NCI-H146 (cell line): ENCODE data around the gene FARS2.

Source experiments
- DNase-seq: peaks from one replicate; lab custom pipeline; 2025; lab: John Stamatoyannopoulos, UW

The FARS2 gene

GRCh38 chr6:5260661-5261544 lies at the start of gene FARS2, which contains the start of gene LYRM4:
TSS of gene FARS2 (plus strand) at chr6:5261513.
TSS of gene LYRM4 (minus strand) at chr6:5260950. CDS start at chr6:5260733, 217 bp downstream.
- DNase-seq: peak; percentile 93

GRCh38 chr6:5213836-5214235 lies 47.5 kb upstream of the FARS2 start:
- no peak for DNase-seq

DNA sequence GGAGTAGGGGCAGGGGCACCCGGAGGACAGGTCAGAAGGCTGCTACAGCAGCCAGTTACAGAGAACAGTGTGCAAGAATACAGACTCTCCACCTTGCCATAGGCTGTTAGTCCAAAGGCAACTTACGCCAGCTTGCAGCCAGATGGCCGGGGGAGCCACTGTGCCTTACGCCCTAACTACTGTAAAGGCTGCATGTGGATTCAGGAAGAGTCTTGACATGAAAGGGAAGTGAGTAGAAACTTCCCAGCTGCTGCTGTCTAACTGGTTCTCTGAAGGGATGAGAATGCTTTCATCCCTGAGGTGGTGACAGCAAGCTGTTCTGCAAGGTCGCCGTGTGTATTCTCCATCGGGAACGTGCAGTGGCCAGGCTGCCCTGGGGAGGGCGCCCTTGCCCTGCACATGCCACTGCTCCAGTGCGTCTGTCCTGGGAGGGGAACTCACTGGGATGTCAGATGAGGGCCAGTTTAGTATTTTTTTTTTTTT lies 46.7 kb upstream of the FARS2 start:
- no peak for DNase-seq

- DNase-seq: no peak
These were observed 46.2 kb upstream of the FARS2 start for GRCh38 chr6:5215159-5215558.

- no peak for DNase-seq
These were observed 45.5 kb upstream of the FARS2 start for GRCh38 chr6:5215799-5216198.

DNA sequence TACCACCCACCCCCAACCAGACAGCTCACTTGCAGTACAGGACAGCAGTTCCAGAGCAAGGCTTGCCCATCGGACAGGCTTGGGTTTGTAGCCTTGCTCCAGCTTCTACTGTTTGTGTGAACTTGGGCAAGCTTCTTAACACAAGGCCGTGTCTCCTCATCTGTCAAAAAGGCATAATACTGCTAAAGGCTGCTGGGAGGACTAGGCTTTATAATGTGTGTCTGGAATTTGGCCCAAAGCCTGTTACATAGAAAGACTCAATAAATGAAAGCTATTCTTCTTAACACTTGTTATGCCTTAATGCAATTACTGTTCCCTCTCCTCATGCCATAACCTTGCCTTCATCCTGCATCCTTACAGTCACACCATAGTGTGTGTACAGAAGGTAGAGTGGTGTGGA lies 44.0 kb upstream of the FARS2 start:
- no peak for DNase-seq

- no peak for DNase-seq
These were observed 42.2 kb upstream of the FARS2 start for GRCh38 chr6:5219011-5219691.

GRCh38 chr6:5220443-5220842 lies 40.9 kb upstream of the FARS2 start:
- DNase-seq: no peak

DNA sequence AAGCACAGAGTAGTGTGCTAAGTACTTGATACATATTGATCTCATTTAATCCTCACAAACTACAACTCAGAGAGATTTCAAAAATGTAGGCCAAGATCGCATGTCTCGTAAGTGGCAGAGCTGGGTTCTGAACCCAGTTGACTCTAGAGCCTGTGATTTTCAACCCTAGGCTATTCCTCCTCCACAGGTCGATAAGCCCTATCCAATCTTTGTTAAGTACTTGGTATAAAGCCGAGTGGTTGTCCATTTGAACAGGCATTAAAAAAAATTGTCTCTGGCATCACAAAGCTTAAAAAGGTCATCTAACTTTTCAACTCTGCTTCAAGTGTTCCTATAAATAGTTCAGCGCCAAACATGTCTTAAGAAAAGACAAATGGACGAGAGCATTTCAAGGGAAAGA lies 38.0 kb upstream of the FARS2 start:
- no peak for DNase-seq

GRCh38 chr6:5229356-5229755 lies 32.0 kb upstream of the FARS2 start:
- no peak for DNase-seq

DNA sequence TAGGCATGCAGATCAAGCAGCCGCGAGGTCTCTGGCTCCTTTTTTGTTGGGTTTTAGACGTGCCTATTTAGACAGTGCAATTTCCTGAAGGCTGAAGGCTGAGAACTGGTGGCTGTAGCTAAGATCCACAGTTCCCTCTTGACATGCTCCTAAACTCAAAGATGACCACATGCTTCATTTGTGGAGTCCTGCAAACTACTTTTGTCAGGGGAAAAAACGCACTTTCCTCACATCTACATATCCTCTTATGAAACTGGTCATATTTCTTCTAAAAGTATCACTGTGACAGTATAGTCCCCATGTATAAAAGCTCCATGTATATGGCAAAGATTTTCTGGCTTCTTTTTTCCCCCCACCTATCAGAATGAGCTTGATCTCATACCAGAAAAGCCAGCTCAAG lies 31.2 kb upstream of the FARS2 start:
- DNase-seq: no peak

- DNase-seq: no peak
These were observed 30.0 kb upstream of the FARS2 start for GRCh38 chr6:5231289-5231688.

DNA sequence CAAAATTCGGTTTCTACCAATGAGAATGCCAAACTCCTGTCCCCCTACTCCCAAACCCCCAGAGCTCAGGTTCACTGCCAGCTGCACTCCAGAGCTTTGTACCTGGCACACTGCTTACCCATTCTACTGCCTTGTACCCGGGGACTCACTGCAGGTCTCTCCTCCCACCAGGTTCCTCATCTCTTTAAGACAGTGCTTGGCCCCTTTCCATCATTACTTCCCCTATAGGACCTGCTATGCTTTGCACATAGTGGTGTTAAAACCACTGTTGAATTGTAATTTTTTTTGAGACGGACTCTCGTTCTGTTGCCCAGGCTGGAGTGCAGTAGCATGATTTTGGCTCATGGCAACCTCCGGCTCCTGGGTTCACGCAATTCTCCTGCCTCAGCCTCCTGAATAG lies 26.4 kb upstream of the FARS2 start:
- DNase-seq: no peak

GRCh38 chr6:5235830-5236229 lies 25.5 kb upstream of the FARS2 start:
- no peak for DNase-seq

GRCh38 chr6:5237805-5238204 lies 23.5 kb upstream of the FARS2 start:
- DNase-seq: no peak

DNA sequence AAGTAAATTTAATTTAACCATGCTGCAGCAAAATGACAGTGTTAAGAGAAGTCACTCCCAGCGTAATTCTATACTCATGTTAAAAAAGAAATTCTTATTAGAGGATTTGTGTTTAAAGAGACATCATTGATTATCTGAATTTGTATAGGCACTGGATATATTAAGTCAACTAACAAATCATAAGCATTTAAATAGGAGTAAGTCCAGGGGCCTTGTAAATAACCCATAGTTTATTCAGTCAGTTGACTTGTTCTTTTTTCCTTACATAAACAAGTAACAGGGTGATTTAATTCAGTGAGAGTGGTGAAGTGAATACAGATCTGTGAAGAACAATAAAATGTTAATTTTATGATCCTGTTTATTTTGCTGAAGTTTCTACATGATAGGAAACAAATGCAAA lies 23.0 kb upstream of the FARS2 start:
- no peak for DNase-seq

- no peak for DNase-seq
These were observed 20.1 kb upstream of the FARS2 start for GRCh38 chr6:5241252-5241651.

DNA sequence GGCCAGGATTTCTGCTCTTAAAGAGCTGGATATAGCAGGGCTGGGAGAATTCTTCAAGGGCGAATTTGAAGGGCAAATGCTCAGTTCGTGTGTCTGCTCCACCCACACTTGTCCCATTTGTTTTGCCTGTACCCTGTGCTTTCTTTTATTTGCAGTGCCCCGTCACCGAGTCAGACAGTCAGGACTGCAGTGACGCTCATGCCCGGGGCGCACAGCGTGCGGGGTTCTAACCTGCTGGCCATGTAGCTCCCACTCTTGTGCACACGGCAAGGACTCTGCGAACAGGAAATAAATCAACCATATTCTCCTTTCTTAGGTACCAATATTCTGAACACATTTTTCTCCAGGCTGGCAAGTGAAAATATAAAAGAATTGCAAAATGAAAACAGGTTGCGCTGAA lies 18.2 kb upstream of the FARS2 start:
- no peak for DNase-seq

DNA sequence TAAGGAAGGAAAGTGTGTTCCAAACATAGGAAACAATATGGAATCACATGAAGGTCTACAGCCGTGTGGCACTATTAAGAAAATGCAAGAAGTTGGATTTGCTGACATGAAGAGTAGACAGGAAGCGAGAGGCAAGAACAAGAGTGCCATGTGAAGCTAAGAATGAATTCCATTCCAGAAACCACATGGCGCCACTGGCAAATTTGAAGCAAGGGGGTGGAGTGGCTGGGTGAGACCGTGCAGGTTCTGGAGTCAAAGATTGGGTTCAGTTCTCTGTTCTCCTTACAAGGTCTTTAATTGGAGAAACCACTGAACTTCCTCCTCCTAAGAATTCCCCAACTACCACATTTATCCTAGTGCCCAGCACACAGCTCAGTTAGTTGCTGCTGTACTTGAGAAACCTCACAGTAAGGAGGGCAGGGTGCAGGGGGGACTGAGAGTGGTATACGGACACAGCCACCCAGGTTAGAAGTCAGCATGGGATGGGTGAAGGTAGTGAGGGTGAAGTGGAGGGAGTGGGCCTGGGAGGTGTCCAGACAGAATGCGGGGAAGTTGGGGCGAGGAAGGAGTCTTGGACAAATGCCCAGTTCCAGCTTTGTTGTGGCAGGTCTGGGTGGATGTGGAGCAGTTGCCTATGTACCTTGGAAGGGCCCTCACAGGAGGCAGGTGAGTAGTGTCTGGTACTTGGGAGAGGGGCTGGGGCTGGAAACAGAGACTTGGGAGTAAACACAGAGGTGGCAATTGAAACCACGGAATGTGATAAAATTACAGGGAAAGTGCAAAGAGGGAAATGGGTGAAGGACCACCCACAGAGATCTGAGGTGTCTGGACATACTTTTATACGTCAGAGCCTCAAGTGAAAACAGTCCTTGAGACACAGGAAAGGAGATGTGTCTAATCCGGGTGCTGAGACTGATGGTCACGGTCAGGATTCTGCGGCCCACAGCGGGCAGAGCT lies 14.9 kb upstream of the FARS2 start:
- DNase-seq: no peak

GRCh38 chr6:5247201-5247600 lies 14.1 kb upstream of the FARS2 start:
- DNase-seq: no peak

GRCh38 chr6:5248302-5249098 lies 12.8 kb upstream of the FARS2 start:
- DNase-seq: no peak
